Neural cell (in vitro differentiated cells): ENCODE data around the gene WIF1. TPM values are rescaled to one million over a fixed set of nuclear protein-coding genes. Genes with fewer than 3 reads are reported as not detected.

Source experiments
- H2AFZ ChIP-seq: fragments of 200-600, 300-800 bp; sonication (generic), shearing (Covaris generic); 2 replicates; pipeline ENCODE4 v1.6.0; 2014; ENCODE audit warnings: low read depth, mild to moderate bottlenecking, antibody characterized with exemption, low read length, moderate library complexity
- H3F3A ChIP-seq: fragments of 200-600 bp; shearing (Covaris generic); 2 replicates; pipeline ENCODE4 v1.6.1; 2016; ENCODE audit warnings: mild to moderate bottlenecking, moderate library complexity, mixed read lengths, antibody characterized with exemption, low read length; ENCODE audit not compliant: insufficient read depth, poor library complexity, severe bottlenecking
- H3K27ac ChIP-seq: fragments of 200-600, 300-800 bp; sonication (generic), shearing (Covaris generic); 2 replicates; pipeline ENCODE4 v1.5.1; 2014; ENCODE audit warnings: mild to moderate bottlenecking, low read length, moderate library complexity
- H3K27me3 ChIP-seq: fragments of 300-800, 200-600 bp; sonication (generic), shearing (Covaris generic); 2 replicates; pipeline ENCODE4 v1.6.0; 2014; ENCODE audit warnings: mild to moderate bottlenecking, low read depth, low read length, moderate library complexity; ENCODE audit not compliant: insufficient read depth
- H3K36me3 ChIP-seq: fragments of 300-800, 200-600 bp; sonication (generic), shearing (Covaris generic); 2 replicates; pipeline ENCODE4 v1.5.1; 2014; ENCODE audit warnings: mild to moderate bottlenecking, antibody characterized with exemption, low read length, moderate library complexity; ENCODE audit not compliant: insufficient read depth
- H3K4me2 ChIP-seq: fragments of 300-800, 200-600 bp; sonication (generic), shearing (Covaris generic); 2 replicates; pipeline ENCODE4 v1.6.0; 2014; ENCODE audit warnings: mild to moderate bottlenecking, low read length
- H3K4me3 ChIP-seq: fragments of 300-800, 200-600 bp; sonication (generic), shearing (Covaris generic); 2 replicates; pipeline ENCODE4 v1.5.1; 2014; ENCODE audit warnings: mild to moderate bottlenecking, low read length, moderate library complexity
- H3K79me2 ChIP-seq: fragments of 200-600 bp; shearing (Covaris generic); replicated peaks from 2 replicates; pipeline ENCODE4 v1.6.0; 2014; ENCODE audit warnings: mild to moderate bottlenecking, low read length, moderate library complexity; ENCODE audit not compliant: insufficient read depth
- H3K9ac ChIP-seq: fragments of 300-800, 200-600 bp; sonication (generic), shearing (Covaris generic); 2 replicates; pipeline ENCODE4 v1.6.1; 2016; ENCODE audit warnings: mild to moderate bottlenecking, low read length, mixed read lengths
- H3K9me2 ChIP-seq: fragments of 200-600 bp; shearing (Covaris generic); 2 replicates; pipeline ENCODE4 v1.6.1; 2016; ENCODE audit warnings: mild to moderate bottlenecking, low read length, mixed read lengths; ENCODE audit not compliant: insufficient read depth
- H3K9me3 ChIP-seq: fragments of 200-600, 300-800 bp; sonication (generic), shearing (Covaris generic); 2 replicates; pipeline ENCODE4 v1.6.1; 2016; ENCODE audit warnings: mild to moderate bottlenecking, mixed run types, low read length, moderate library complexity, mixed read lengths
- H4K20me1 ChIP-seq: fragments of 200-600 bp; shearing (Covaris generic); 2 replicates; pipeline ENCODE4 v1.6.1; 2016; ENCODE audit warnings: mild to moderate bottlenecking, mixed run types; ENCODE audit not compliant: insufficient read depth
- EP300 ChIP-seq: fragments of 450-650 bp; conservative IDR thresholded peaks from 2 replicates; pipeline ENCODE4 v1.6.1; 2014; ENCODE audit warnings: antibody characterized with exemption, mild to moderate bottlenecking, moderate library complexity; ENCODE audit not compliant: poor library complexity, severe bottlenecking
- EZH2 ChIP-seq: fragments of 200-600, 300-800 bp; shearing (Covaris generic), sonication (generic); IDR thresholded peaks from 2 replicates; pipeline ENCODE4 v1.6.1; 2014; ENCODE audit warnings: antibody characterized with exemption, low read length, borderline replicate concordance, mild to moderate bottlenecking; ENCODE audit not compliant: insufficient read depth, poor library complexity, severe bottlenecking
- MXI1 ChIP-seq: fragments of 450-650 bp; conservative IDR thresholded peaks from 2 replicates; pipeline ENCODE4 v1.6.1; 2014; ENCODE audit warnings: antibody characterized with exemption, mild to moderate bottlenecking; ENCODE audit not compliant: poor library complexity, severe bottlenecking
- POLR2AphosphoS5 ChIP-seq: IDR thresholded peaks from 2 replicates; pipeline ENCODE4 v1.6.1; 2012
- RAD21 ChIP-seq: fragments of 450-650 bp; conservative IDR thresholded peaks from 2 replicates; pipeline ENCODE4 v1.6.1; 2014; ENCODE audit warnings: antibody characterized with exemption, mild to moderate bottlenecking, moderate library complexity
- SMC3 ChIP-seq: fragments of 450-650 bp; conservative IDR thresholded peaks from 2 replicates; pipeline ENCODE4 v1.6.1; 2014; ENCODE audit warnings: antibody characterized with exemption, mild to moderate bottlenecking, moderate library complexity; ENCODE audit not compliant: poor library complexity
- TAF1 ChIP-seq: IDR thresholded peaks from 2 replicates; pipeline ENCODE4 v1.6.1; 2012; ENCODE audit warnings: low read depth
- polyA plus RNA-seq: library from polyadenylated mRNA; depleted of rRNA; stranded (reverse); fragments of >200 nt; gene quantifications from 2 replicates; pipeline ENCODE4 v1.2.3, GENCODE V29; 2014
- TF ChIP-seq, protein P1 (sequence below): IDR thresholded peaks from 2 replicates; pipeline ENCODE4 v1.6.1; 2012; ENCODE audit warnings: borderline replicate concordance
- TF ChIP-seq, protein P2 (sequence below): fragments of 450-650 bp; IDR thresholded peaks from 2 replicates; pipeline ENCODE4 v1.5.1; 2014; ENCODE audit warnings: antibody characterized with exemption, mild to moderate bottlenecking, moderate library complexity; ENCODE audit not compliant: poor library complexity, severe bottlenecking

Gene WIF1
- polyA plus RNA-seq, 1 donor from 2014 or later, result 0.77 TPM

DNA sequence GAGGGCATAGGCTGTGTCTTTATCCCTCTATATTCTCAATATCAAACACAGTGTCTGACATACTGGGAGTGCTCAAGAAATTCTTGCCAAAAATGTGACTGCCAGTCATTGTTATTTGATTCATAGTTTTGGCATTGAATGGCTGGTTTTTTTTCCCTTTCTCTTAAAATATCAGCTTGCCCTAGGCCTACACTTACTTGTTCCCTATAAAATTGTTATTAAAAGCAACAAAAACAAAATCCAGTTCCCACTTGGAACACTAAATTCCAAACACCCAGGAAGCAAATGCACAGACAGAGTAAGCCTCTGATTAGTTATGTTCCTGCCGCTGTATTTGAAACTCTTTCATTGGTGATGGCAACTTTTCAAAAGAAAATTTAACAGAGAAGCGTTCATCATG is 110.7 kb downstream of the WIF1 start:
- H3K9ac ChIP-seq, result no peak overlapping the region
- no peak overlapping the region for H3K4me3 ChIP-seq
- H3K79me2 ChIP-seq, result no peaks in the 10 kb centered on the region
- H3K27ac ChIP-seq, result no peak overlapping the region
- no peaks in the 10 kb centered on the region for H3K9me2 ChIP-seq
- no peaks in the 10 kb centered on the region for H3K9me3 ChIP-seq
- no peaks in the 10 kb centered on the region for H3F3A ChIP-seq
- no peaks in the 10 kb centered on the region for H3K36me3 ChIP-seq
- no peak overlapping the region for H3K4me2 ChIP-seq
- TF ChIP-seq RAD21, result no peak
- TF ChIP-seq EP300, result no peak
- no peak for TF ChIP-seq EZH2
- TF ChIP-seq, protein P1, sequence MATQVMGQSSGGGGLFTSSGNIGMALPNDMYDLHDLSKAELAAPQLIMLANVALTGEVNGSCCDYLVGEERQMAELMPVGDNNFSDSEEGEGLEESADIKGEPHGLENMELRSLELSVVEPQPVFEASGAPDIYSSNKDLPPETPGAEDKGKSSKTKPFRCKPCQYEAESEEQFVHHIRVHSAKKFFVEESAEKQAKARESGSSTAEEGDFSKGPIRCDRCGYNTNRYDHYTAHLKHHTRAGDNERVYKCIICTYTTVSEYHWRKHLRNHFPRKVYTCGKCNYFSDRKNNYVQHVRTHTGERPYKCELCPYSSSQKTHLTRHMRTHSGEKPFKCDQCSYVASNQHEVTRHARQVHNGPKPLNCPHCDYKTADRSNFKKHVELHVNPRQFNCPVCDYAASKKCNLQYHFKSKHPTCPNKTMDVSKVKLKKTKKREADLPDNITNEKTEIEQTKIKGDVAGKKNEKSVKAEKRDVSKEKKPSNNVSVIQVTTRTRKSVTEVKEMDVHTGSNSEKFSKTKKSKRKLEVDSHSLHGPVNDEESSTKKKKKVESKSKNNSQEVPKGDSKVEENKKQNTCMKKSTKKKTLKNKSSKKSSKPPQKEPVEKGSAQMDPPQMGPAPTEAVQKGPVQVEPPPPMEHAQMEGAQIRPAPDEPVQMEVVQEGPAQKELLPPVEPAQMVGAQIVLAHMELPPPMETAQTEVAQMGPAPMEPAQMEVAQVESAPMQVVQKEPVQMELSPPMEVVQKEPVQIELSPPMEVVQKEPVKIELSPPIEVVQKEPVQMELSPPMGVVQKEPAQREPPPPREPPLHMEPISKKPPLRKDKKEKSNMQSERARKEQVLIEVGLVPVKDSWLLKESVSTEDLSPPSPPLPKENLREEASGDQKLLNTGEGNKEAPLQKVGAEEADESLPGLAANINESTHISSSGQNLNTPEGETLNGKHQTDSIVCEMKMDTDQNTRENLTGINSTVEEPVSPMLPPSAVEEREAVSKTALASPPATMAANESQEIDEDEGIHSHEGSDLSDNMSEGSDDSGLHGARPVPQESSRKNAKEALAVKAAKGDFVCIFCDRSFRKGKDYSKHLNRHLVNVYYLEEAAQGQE, result no peak
- no peak for TF ChIP-seq SMC3
- TF ChIP-seq TAF1, result no peak
- TF ChIP-seq MXI1, result no peak
- TF ChIP-seq, protein P2, sequence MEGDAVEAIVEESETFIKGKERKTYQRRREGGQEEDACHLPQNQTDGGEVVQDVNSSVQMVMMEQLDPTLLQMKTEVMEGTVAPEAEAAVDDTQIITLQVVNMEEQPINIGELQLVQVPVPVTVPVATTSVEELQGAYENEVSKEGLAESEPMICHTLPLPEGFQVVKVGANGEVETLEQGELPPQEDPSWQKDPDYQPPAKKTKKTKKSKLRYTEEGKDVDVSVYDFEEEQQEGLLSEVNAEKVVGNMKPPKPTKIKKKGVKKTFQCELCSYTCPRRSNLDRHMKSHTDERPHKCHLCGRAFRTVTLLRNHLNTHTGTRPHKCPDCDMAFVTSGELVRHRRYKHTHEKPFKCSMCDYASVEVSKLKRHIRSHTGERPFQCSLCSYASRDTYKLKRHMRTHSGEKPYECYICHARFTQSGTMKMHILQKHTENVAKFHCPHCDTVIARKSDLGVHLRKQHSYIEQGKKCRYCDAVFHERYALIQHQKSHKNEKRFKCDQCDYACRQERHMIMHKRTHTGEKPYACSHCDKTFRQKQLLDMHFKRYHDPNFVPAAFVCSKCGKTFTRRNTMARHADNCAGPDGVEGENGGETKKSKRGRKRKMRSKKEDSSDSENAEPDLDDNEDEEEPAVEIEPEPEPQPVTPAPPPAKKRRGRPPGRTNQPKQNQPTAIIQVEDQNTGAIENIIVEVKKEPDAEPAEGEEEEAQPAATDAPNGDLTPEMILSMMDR, result no peak
- TF ChIP-seq POLR2AphosphoS5, result no peak
- H3K27me3 ChIP-seq, result no peaks in the 10 kb centered on the region
- no peak overlapping the region for H2AFZ ChIP-seq
- H4K20me1 ChIP-seq, result no peaks in the 10 kb centered on the region

DNA sequence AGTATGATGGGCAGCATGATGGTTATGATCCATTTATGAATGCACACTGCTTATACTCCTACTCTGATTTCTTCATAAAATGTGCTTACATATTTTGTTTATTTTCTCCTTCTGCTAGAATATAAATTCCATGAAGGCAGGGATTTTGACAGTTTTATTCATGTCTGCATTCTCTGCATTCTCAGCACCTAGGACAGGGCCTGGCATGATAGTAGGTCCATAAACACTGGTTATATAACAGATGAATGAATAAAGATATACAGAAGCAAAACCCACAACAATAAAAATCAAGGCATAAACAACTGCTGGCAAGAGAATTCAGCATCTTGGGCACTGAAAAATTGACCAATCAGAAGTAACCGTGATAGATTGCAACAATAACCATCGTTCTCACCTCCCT is 115.4 kb downstream of the WIF1 start:
- Histone ChIP-seq H2AFZ (no peak overlapping the region), H3K79me2 (no peaks in the 10 kb centered on the region), H4K20me1 (no peaks in the 10 kb centered on the region), H3K36me3 (no peaks in the 10 kb centered on the region), H3K9me3 (no peaks in the 10 kb centered on the region), H3K27me3 (no peaks in the 10 kb centered on the region), H3F3A (no peaks in the 10 kb centered on the region), H3K4me2 (no peak overlapping the region), H3K4me3 (no peak overlapping the region), H3K27ac (no peak overlapping the region), H3K9ac (no peak overlapping the region), H3K9me2 (no peaks in the 10 kb centered on the region)
- no peak for TF ChIP-seq EP300

DNA sequence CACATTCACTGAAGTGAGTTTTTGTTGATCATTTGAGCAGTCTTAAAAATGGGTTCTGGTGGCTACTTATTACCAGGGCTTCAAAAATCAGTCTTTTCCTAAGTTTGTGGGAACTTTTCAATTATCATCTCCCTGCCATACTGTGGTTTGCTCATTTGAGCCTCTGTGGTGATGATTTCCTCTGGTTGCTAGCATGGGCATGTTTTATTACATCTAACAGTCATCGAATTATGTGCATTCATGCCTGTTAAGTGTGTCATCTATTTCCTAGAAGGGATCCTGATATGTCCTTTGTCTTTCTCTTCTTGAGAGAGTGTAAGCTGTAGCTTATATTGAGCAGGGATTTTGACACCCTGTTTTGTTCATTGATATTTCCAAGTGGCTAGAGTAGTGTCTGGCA is 116.8 kb downstream of the WIF1 start:
- Histone ChIP-seq H3K27ac (no peak overlapping the region), H3K9ac (no peak overlapping the region), H3K4me2 (no peak overlapping the region), H3K9me2 (no peaks in the 10 kb centered on the region), H3K79me2 (no peaks in the 10 kb centered on the region), H3F3A (no peaks in the 10 kb centered on the region), H4K20me1 (no peaks in the 10 kb centered on the region), H3K4me3 (no peak overlapping the region), H3K9me3 (no peaks in the 10 kb centered on the region), H2AFZ (no peak overlapping the region), H3K27me3 (no peaks in the 10 kb centered on the region), H3K36me3 (no peaks in the 10 kb centered on the region)
- TF ChIP-seq, protein P2, result no peak
- TF ChIP-seq POLR2AphosphoS5 (no peak), EZH2 (no peak), TAF1 (no peak), EP300 (no peak), SMC3 (no peak), MXI1 (no peak), RAD21 (no peak)
- TF ChIP-seq, protein P1, result no peak
